K562 (cell line): Measurements from ENCODE around the gene GJA1. TPM values are rescaled to one million over a fixed set of nuclear protein-coding genes. Genes with fewer than 3 reads are reported as not detected.

Experiments used
- ATAC-seq: fragments of 200-7000 bp; cut with Tn5 transposase; 3 replicates; pipeline ENCODE4 v1.9.1; 2020; ENCODE audit warnings: moderate library complexity
- BruUV-seq: library from RNA; stranded (reverse); fragments of 400-500 nt; replicated peaks from 2 replicates; lab custom pipeline; 2021; lab: Mats Ljungman, UMichigan
- CTCF ChIA-PET: fragments of 300-600 bp; formaldehyde crosslinking; extraction: SDS; loops from one replicate; lab custom pipeline; 2021; ENCODE audit warnings: low intra/inter-chr PET ratio; lab: Yijun Ruan, JAX
- POLR2A ChIA-PET: fragments of 300-600, 350-650 bp; sonication (Branson Sonifier 250); formaldehyde crosslinking; extraction: SDS; loops from one replicate; lab custom pipeline; 2021; ENCODE audit warnings: antibody characterized with exemption, inconsistent platforms; lab: Yijun Ruan, JAX
- DNase-seq, 4 experiments: peaks; one replicate each; pipeline versions ENCODE4 v3.0.0 to v3.0.0-alpha.2; 2011 to 2018; ENCODE audit warnings: low spot score in 3 of 4, mixed read lengths in 3 of 4; ENCODE audit errors: extremely low read depth in 1 of 4
- FAIRE-seq: peaks from 2 replicates; lab custom pipeline; 2011; peaks lifted over from hg19 to GRCh38; lab: Jason Lieb, UNC
- H2AFZ ChIP-seq: 2 replicates; pipeline ENCODE4 v1.6.0; 2011; ENCODE audit warnings: low read depth, low read length, control low read depth, inconsistent platforms
- H3K27ac ChIP-seq: fragments of 200-600 bp; 3 replicates; pipeline ENCODE4 v1.8.0; 2011; ENCODE audit warnings: low read depth, mild to moderate bottlenecking, control low read depth, inconsistent platforms, low read length, moderate library complexity, mixed read lengths; ENCODE audit errors: extremely low read depth
- H3K27me3 ChIP-seq, 2 experiments: fragments of 300-600 bp in 1 of 2; 2 replicates in 1 of 2; 3 replicates in 1 of 2; pipeline versions ENCODE4 v1.6.0 to v1.8.0; 2011; ENCODE audit warnings: inconsistent platforms in 2 of 2, low read length in 2 of 2, mild to moderate bottlenecking in 1 of 2, mixed read lengths in 1 of 2, moderate library complexity in 1 of 2; ENCODE audit not compliant: control insufficient read depth in 2 of 2, insufficient read depth in 2 of 2
- H3K36me3 ChIP-seq: fragments of 300-600 bp; 3 replicates; pipeline ENCODE4 v1.8.0; 2011; ENCODE audit warnings: mild to moderate bottlenecking, low read length, inconsistent platforms; ENCODE audit not compliant: control insufficient read depth, insufficient read depth
- H3K4me1 ChIP-seq, 2 experiments: fragments of 200-600 bp in 1 of 2; replicated peaks in 1 of 2; 2 replicates in 1 of 2; 3 replicates in 1 of 2; pipeline versions ENCODE4 v1.5.1 to v1.8.0; 2011; ENCODE audit warnings: inconsistent platforms in 2 of 2, low read length in 2 of 2, mild to moderate bottlenecking in 1 of 2, mixed read lengths in 1 of 2, moderate library complexity in 1 of 2; ENCODE audit not compliant: control insufficient read depth in 2 of 2, insufficient read depth in 2 of 2
- H3K4me2 ChIP-seq: 2 replicates; pipeline ENCODE4 v1.6.1; 2011; ENCODE audit warnings: low read length, control low read depth, inconsistent platforms, mixed read lengths; ENCODE audit not compliant: insufficient read depth
- H3K4me3 ChIP-seq: fragments of 200-600 bp; sonication (generic), shearing (Covaris generic); 2 replicates; pipeline ENCODE4 v1.5.1; 2016; ENCODE audit warnings: control low read depth, inconsistent platforms
- H3K79me2 ChIP-seq: fragments of 200-600 bp; 3 replicates; pipeline ENCODE4 v1.8.0; 2011; ENCODE audit warnings: low read length, inconsistent platforms; ENCODE audit not compliant: control insufficient read depth, insufficient read depth
- H3K9ac ChIP-seq, 2 experiments: 2 replicates each; pipeline versions ENCODE4 v1.6.0 to v1.6.1; 2011; ENCODE audit warnings: low read depth in 2 of 2, low read length in 2 of 2, control low read depth in 1 of 2, inconsistent platforms in 1 of 2, mild to moderate bottlenecking in 1 of 2, mixed read lengths in 1 of 2; ENCODE audit not compliant: insufficient read depth in 1 of 2
- H3K9me1 ChIP-seq: one replicate; pipeline ENCODE4 v1.6.0; 2011; ENCODE audit warnings: inconsistent platforms, mild to moderate bottlenecking, low read length, moderate library complexity; ENCODE audit not compliant: control insufficient read depth, insufficient read depth
- H3K9me3 ChIP-seq: replicated peaks from 2 replicates; pipeline ENCODE4 v1.5.1; 2011; ENCODE audit warnings: low read depth, low read length, inconsistent platforms; ENCODE audit not compliant: control insufficient read depth, insufficient read depth
- H4K20me1 ChIP-seq: replicated peaks from 2 replicates; pipeline ENCODE4 v1.6.1; 2011; ENCODE audit warnings: low read length, inconsistent platforms, mixed read lengths; ENCODE audit not compliant: control insufficient read depth, insufficient read depth
- CHAMP1 ChIP-seq: fragments of 450-650 bp; IDR thresholded peaks from 2 replicates; pipeline ENCODE4 v1.6.1; 2016; ENCODE audit warnings: mild to moderate bottlenecking
- COPS2 ChIP-seq: fragments of 450-650 bp; conservative IDR thresholded peaks from 2 replicates; pipeline ENCODE4 v1.6.1; 2016; ENCODE audit warnings: mild to moderate bottlenecking, moderate library complexity
- MCM3 ChIP-seq: fragments of 450-650 bp; IDR thresholded peaks from 2 replicates; pipeline ENCODE4 v1.6.1; 2016
- NUFIP1 ChIP-seq: fragments of 450-650 bp; IDR thresholded peaks from 2 replicates; pipeline ENCODE4 v1.6.1; 2018; ENCODE audit not compliant: partially characterized antibody
- PRMT5 ChIP-seq: sonication (generic); formaldehyde crosslinking; IDR thresholded peaks from 2 replicates; pipeline ENCODE4 v1.5.0; 2020; ENCODE audit warnings: missing genetic modification reagents
- SMAD4 ChIP-seq: fragments of 250-450 bp; sonication (Bioruptor Pico); conservative IDR thresholded peaks from 2 replicates; pipeline ENCODE4 v1.8.0; 2021; ENCODE audit warnings: inconsistent platforms, mild to moderate bottlenecking, moderate library complexity
- ZKSCAN8 ChIP-seq: fragments of 200-800 bp; sonication (Bioruptor generic); IDR thresholded peaks from 2 replicates; pipeline ENCODE4 v1.6.1; 2016; ENCODE audit warnings: missing genetic modification characterization, missing compliant biosample characterization
- WGBS: fragments of 100-300 bp; shearing (Covaris generic); methylation state at CpG from one replicate; pipeline ENCODE4 v1.1.6; 2016; ENCODE audit warnings: low coverage, mixed read lengths; ENCODE audit not compliant: insufficient coverage; ENCODE audit errors: missing lambda C conversion rate; 5-methylcytosine and 5-hydroxymethylcytosine counted together
- in situ Hi-C: fragments of 300-500 bp; cut with MboI; formaldehyde crosslinking; loops from 4 replicates; pipeline ENCODE4 v1.15.0; 2018; ENCODE audit warnings: inconsistent platforms, mixed read lengths
- intact Hi-C: fragments of 100-400 bp; cut with micrococcal nuclease; formaldehyde crosslinking; loops from 2 replicates; pipeline ENCODE4 v1.14.2; 2022
- polyA plus RNA-seq, 8 experiments: library from polyadenylated mRNA; depleted of rRNA in 4 of 8; stranded (reverse) in 5 of 8; unstranded in 3 of 8; fragments of >200 nt; fragmentation: Nextera tagmentation in 2 of 8; fragmentation: Illumina TruSeq in 1 of 8; extraction: Ambion mirVana in 2 of 8; extraction: Trizol in 1 of 8; gene quantifications; 2 replicates each; pipeline versions ENCODE4 v1.2.1 to v1.2.3, GENCODE V29; 2011 to 2014; ENCODE audit warnings: inconsistent platforms in 1 of 8, missing spikeins in 1 of 8
- total RNA-seq, 7 experiments: library from RNA; depleted of rRNA in 6 of 7; stranded (reverse); fragments of >200 nt in 6 of 7; fragmentation: Illumina TruSeq in 2 of 7; extraction: Trizol in 2 of 7; gene quantifications; 2 replicates each; pipeline versions ENCODE4 v1.2.1 to v1.2.3, GENCODE V29; 2011 to 2021; ENCODE audit warnings: low replicate concordance in 1 of 7

The GJA1 gene
- total and polyA plus RNA-seq, 9 of the 15 experiments (the other 6 are each of a cell fraction or from before 2014, with no cell fraction given) = 0.04 to 0.58 (median 0.06) TPM; not detected in 4

GRCh38 chr6:121403964-121404363 lies 31.5 kb upstream of the GJA1 start:
- no peak for DNase-seq
- no peak overlapping the region for H3K4me2 ChIP-seq
- H3K27ac ChIP-seq = no peak overlapping the region
- no peaks in the 10 kb centered on the region for H3K36me3 ChIP-seq
- in situ Hi-C loops (no loop called here), intact Hi-C loops (loop anchor here (5.0 kb wide), 1 partner anchor 87 kb away; no protein-coding TSS in a partner anchor)
- H4K20me1 ChIP-seq = no peaks in the 10 kb centered on the region
- 3% methylated on average over 2 of the region's 2 CpGs for whole genome bisulfite sequencing
- CTCF ChIA-PET = no interaction called here
- H3K9me3 ChIP-seq = no peaks in the 10 kb centered on the region
- no peak overlapping the region for H3K4me3 ChIP-seq
- H3K4me1 ChIP-seq = peaks cover 0 to 3% of the 10 kb centered on the region in 2 experiments; a peak in 1 of 5 replicates
- no peak overlapping the region for H3K9ac ChIP-seq
- H3K9me1 ChIP-seq = no peaks in the 10 kb centered on the region
- ATAC-seq = no peak
- H2AFZ ChIP-seq = no peak overlapping the region
- no TSS peak for BruUV-seq
- no peak for TF ChIP-seq NUFIP1
- TF ChIP-seq COPS2 = no peak
- no peak for TF ChIP-seq MCM3
- TF ChIP-seq ZKSCAN8 (CRISPR knock-in tag) = no peak
- no peak for TF ChIP-seq PRMT5 (CRISPR knock-in tag)
- no peak for TF ChIP-seq SMAD4
- no peak for TF ChIP-seq CHAMP1
- H3K27me3 ChIP-seq = no peaks in the 10 kb centered on the region
- no peak for FAIRE-seq
- H3K79me2 ChIP-seq = no peaks in the 10 kb centered on the region
- POLR2A ChIA-PET = no interaction called here
